NOMO-1 treated with dmso at 0.1 percent for 144 hours (cell line): ENCODE results near the gene ZNF610.

Experiments used
- DNase-seq: peaks from one replicate; lab custom pipeline; 2025; ENCODE audit not compliant: unreplicated experiment; lab: John Stamatoyannopoulos, UW

The ZNF610 gene

GRCh38 chr19:52397310-52398080 lies 61.5 kb downstream of the ZNF610 start, which contains the start of gene ZNF528:
TSS of gene ZNF528 (plus strand) at chr19:52397849. CDS start at chr19:52402014, 4,165 bp downstream.
- DNase-seq: peak; percentile 7

GRCh38 chr19:52398081-52398441 lies 62.0 kb downstream of the ZNF610 start:
- no peak for DNase-seq

GRCh38 chr19:52410276-52410675 lies 74.2 kb downstream of the ZNF610 start:
- no peak for DNase-seq

GRCh38 chr19:52415711-52416110 lies 79.7 kb downstream of the ZNF610 start:
- no peak for DNase-seq
